BLaER1 treated with 17β-estradiol and CSF1 and Interleukin-3, amounts not matched to agents 10 nM and 100 nM (cell line): ENCODE results near the gene FAM163B.

Experiments
- H3K27ac ChIP-seq, 11 experiments: shearing (Covaris generic); formaldehyde crosslinking; 2 replicates each; pipeline ENCODE4 v1.8.1; 2022
- H3K27me3 ChIP-seq, 11 experiments: shearing (Covaris generic); formaldehyde crosslinking; 2 replicates each; pipeline ENCODE4 v1.8.1; 2022
- H3K36me3 ChIP-seq, 11 experiments: shearing (Covaris generic); formaldehyde crosslinking; 2 replicates each; pipeline ENCODE4 v1.8.1; 2022
- H3K4me1 ChIP-seq, 10 experiments: shearing (Covaris generic); formaldehyde crosslinking; 2 replicates each; pipeline ENCODE4 v1.8.1; 2022
- H3K4me2 ChIP-seq, 11 experiments: shearing (Covaris generic); formaldehyde crosslinking; 2 replicates each; pipeline ENCODE4 v1.8.1; 2022
- H3K4me3 ChIP-seq, 10 experiments: shearing (Covaris generic); formaldehyde crosslinking; 2 replicates each; pipeline ENCODE4 v1.8.1; 2022
- H3K9ac ChIP-seq, 11 experiments: shearing (Covaris generic); formaldehyde crosslinking; 2 replicates each; pipeline ENCODE4 v1.8.1; 2022
- H3K9me3 ChIP-seq, 11 experiments: shearing (Covaris generic); formaldehyde crosslinking; replicated peaks in 1 of 11; 2 replicates each; pipeline ENCODE4 v1.8.1; 2022
- H4K20me1 ChIP-seq, 11 experiments: shearing (Covaris generic); formaldehyde crosslinking; 2 replicates each; pipeline ENCODE4 v1.8.1; 2022
- Cebpa-rat ChIP-seq, 11 experiments: shearing (Covaris generic); IDR thresholded peaks; 2 replicates each; pipeline ENCODE4 v1.8.1; 2022

The FAM163B gene

GRCh38 chr9:133533857-133534256 lies 75.3 kb downstream of the FAM163B start:
- peaks cover 0 to 47% (median 0%) of the 10 kb centered on the region in 11 experiments; a peak in 9 of 22 replicates for H4K20me1 ChIP-seq
- TF ChIP-seq Cebpa-rat (IDR thresholded peaks at IDR 0.05), result no peak
- peak overlapping the region in 6 of 11 experiments; percentile 23 to 78 (median 64); a peak in 9 of 22 replicates for H3K27ac ChIP-seq
- H3K4me2 ChIP-seq, result peak overlapping the region; percentile 69 to 99 (median 89)
- H3K9ac ChIP-seq, result peak overlapping the region in 8 of 11 experiments; percentile 37 to 77 (median 58); a peak in 13 of 22 replicates
- H3K9me3 ChIP-seq, result no peaks in the 10 kb centered on the region
- no peaks in the 10 kb centered on the region for H3K36me3 ChIP-seq
- H3K4me3 ChIP-seq, result peak overlapping the region in 5 of 10 experiments; percentile 22 to 46 (median 35); a peak in 7 of 20 replicates
- peaks cover 6 to 70% (median 11%) of the 10 kb centered on the region in 11 experiments; a peak in 21 of 22 replicates for H3K27me3 ChIP-seq
- peaks cover 34 to 78% (median 74%) of the 10 kb centered on the region in 10 experiments for H3K4me1 ChIP-seq

- Histone ChIP-seq H4K20me1 (peaks cover 0 to 55% (median 0%) of the 10 kb centered on the region in 11 experiments; a peak in 9 of 22 replicates), H3K4me2 (peak overlapping the region; percentile 69 to 99 (median 89)), H3K27ac (peak overlapping the region in 2 of 11 experiments; percentile 65 to 78; a peak in 2 of 22 replicates), H3K9me3 (no peaks in the 10 kb centered on the region), H3K36me3 (no peaks in the 10 kb centered on the region), H3K9ac (peak overlapping the region in 4 of 11 experiments; percentile 10 to 77 (median 67); a peak in 6 of 22 replicates), H3K27me3 (peaks cover 0 to 69% (median 3%) of the 10 kb centered on the region in 11 experiments; a peak in 14 of 22 replicates), H3K4me1 (peaks cover 32 to 81% (median 78%) of the 10 kb centered on the region in 10 experiments), H3K4me3 (no peak overlapping the region)
- TF ChIP-seq Cebpa-rat (IDR thresholded peaks at IDR 0.05), result no peak
Observed at GRCh38 chr9:133532937-133533668, 76.1 kb downstream of the FAM163B start.

- Histone ChIP-seq H3K4me2 (peak overlapping the region; percentile 31 to 99 (median 79); a peak in 20 of 22 replicates), H3K4me1 (peaks cover 40 to 98% (median 96%) of the 10 kb centered on the region in 10 experiments), H3K27ac (peak overlapping the region in 2 of 11 experiments; percentile 18 to 45; a peak in 1 of 22 replicates), H3K4me3 (no peak overlapping the region), H4K20me1 (peaks cover 0 to 68% (median 0%) of the 10 kb centered on the region in 11 experiments; a peak in 9 of 22 replicates), H3K27me3 (peaks cover 0 to 60% (median 0%) of the 10 kb centered on the region in 11 experiments; a peak in 10 of 22 replicates), H3K36me3 (no peaks in the 10 kb centered on the region), H3K9ac (peak overlapping the region in 5 of 11 experiments; percentile 24 to 44 (median 34); a peak in 8 of 22 replicates), H3K9me3 (no peaks in the 10 kb centered on the region)
- TF ChIP-seq Cebpa-rat (IDR thresholded peaks at IDR 0.05), result no peak
Observed at GRCh38 chr9:133531293-133531692, 77.9 kb downstream of the FAM163B start.

DNA sequence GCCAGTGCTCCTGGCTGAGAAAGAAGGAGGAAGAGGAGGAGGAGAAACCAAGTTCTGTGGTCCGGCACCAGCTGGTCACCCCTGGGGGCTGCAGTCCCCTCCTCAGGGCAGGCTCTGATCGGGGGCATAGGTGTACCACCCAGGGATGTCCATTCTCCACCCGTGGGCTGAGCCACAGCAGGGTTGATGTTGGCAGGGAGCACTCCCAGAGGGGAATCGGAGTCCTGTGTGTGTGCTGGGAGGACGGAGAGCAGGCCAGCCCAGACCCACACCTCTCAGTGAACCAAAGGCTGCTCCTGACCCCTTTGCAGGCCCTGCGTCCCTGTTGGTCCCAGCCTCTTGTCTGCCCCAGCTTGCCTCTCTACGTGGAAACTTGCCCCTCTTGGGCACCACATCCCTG lies 79.3 kb downstream of the FAM163B start:
- Histone ChIP-seq H3K27ac (no peak overlapping the region), H3K4me1 (peaks cover 38 to 90% (median 87%) of the 10 kb centered on the region in 10 experiments), H3K4me2 (peak overlapping the region in 9 of 11 experiments; percentile 26 to 99 (median 86); a peak in 17 of 22 replicates), H3K4me3 (no peak overlapping the region), H4K20me1 (peaks cover 0 to 69% (median 0%) of the 10 kb centered on the region in 11 experiments; a peak in 9 of 22 replicates), H3K9me3 (no peaks in the 10 kb centered on the region), H3K9ac (peak overlapping the region in 4 of 11 experiments; percentile 7 to 30 (median 20); a peak in 3 of 22 replicates), H3K36me3 (no peaks in the 10 kb centered on the region), H3K27me3 (peaks cover 0 to 46% (median 0%) of the 10 kb centered on the region in 11 experiments; a peak in 10 of 22 replicates)
- TF ChIP-seq Cebpa-rat (IDR thresholded peaks at IDR 0.05), result no peak

- Histone ChIP-seq H3K27me3 (peaks cover 0 to 42% (median 0%) of the 10 kb centered on the region in 11 experiments; a peak in 10 of 22 replicates), H3K36me3 (no peaks in the 10 kb centered on the region), H3K4me3 (no peak overlapping the region), H3K9ac (peak overlapping the region in 4 of 11 experiments; percentile 7 to 30 (median 20); a peak in 3 of 22 replicates), H4K20me1 (peaks cover 0 to 69% (median 0%) of the 10 kb centered on the region in 11 experiments; a peak in 9 of 22 replicates), H3K9me3 (no peaks in the 10 kb centered on the region), H3K4me1 (peaks cover 34 to 85% (median 83%) of the 10 kb centered on the region in 10 experiments), H3K4me2 (peak overlapping the region in 9 of 11 experiments; percentile 26 to 99 (median 86); a peak in 17 of 22 replicates), H3K27ac (no peak overlapping the region)
- no peak for TF ChIP-seq Cebpa-rat (IDR thresholded peaks at IDR 0.05)
Observed at GRCh38 chr9:133529457-133529856, 79.7 kb downstream of the FAM163B start.

GRCh38 chr9:133528876-133529241 lies 80.3 kb downstream of the FAM163B start:
- H3K9me3 ChIP-seq, result no peaks in the 10 kb centered on the region
- H3K36me3 ChIP-seq, result no peaks in the 10 kb centered on the region
- H3K4me1 ChIP-seq, result peaks cover 28 to 84% (median 77%) of the 10 kb centered on the region in 10 experiments
- no peak overlapping the region for H3K4me3 ChIP-seq
- H3K9ac ChIP-seq, result 0 out of 22 replicates have a peak overlapping the region, but pooled peaks of 1 of the 11 experiments have one; percentile 30
- TF ChIP-seq Cebpa-rat (IDR thresholded peaks at IDR 0.05), result no peak
- peak overlapping the region in 9 of 11 experiments; percentile 26 to 99 (median 86); a peak in 16 of 22 replicates for H3K4me2 ChIP-seq
- H3K27ac ChIP-seq, result no peak overlapping the region
- peaks cover 0 to 63% (median 0%) of the 10 kb centered on the region in 11 experiments; a peak in 9 of 22 replicates for H4K20me1 ChIP-seq
- peaks cover 0 to 36% (median 0%) of the 10 kb centered on the region in 11 experiments; a peak in 9 of 22 replicates for H3K27me3 ChIP-seq

DNA sequence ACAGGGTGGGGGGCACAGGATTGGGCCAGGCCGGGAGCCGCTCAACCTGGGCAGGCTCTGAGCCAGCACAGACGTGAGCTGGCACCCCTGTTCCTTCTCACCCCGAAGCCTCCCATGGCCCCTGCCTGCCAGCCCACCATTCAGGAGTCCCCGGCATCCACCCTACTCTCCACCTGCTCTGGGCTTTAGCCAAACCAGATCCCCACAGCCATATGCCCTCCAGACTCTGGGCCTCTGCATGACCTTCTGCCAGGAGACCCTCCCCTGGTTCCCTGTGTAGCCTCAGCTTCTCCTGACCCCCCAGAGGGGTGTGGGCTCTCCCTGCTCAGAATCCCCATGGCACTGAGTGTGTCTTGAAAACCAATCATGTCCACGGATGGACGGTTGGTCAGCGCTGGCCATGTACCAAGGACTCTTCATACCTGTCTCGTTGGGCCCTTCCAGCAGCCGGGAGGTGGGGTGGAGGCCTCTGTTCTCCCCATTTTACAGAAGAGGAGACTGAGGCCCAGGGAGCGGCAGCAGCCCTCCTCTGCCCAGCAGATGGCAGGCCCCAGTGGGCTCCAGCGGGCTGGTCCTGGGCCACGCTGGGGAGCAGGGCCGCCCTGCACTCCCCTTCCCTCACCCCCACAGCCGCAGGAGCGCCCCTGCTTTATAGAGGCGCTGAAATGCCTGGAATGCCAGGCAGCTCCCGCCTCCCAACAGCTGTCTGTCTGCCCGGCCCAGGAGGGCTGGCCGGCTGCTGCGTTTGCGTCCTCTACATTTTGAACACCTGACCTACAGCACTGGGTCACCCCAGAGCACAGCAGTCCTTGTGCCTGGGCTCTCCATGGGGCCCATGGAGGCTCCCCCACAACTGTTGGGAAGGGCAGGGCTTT lies 81.0 kb downstream of the FAM163B start:
- no peak overlapping the region for H3K27ac ChIP-seq
- no peaks in the 10 kb centered on the region for H3K9me3 ChIP-seq
- H3K4me2 ChIP-seq, result peak overlapping the region in 8 of 11 experiments; percentile 69 to 99 (median 88); a peak in 13 of 22 replicates
- H4K20me1 ChIP-seq, result peaks cover 0 to 57% (median 0%) of the 10 kb centered on the region in 11 experiments; a peak in 9 of 22 replicates
- no peak overlapping the region for H3K9ac ChIP-seq
- peaks cover 22 to 80% (median 71%) of the 10 kb centered on the region in 10 experiments for H3K4me1 ChIP-seq
- no peak overlapping the region for H3K4me3 ChIP-seq
- no peaks in the 10 kb centered on the region for H3K36me3 ChIP-seq
- no peak for TF ChIP-seq Cebpa-rat (IDR thresholded peaks at IDR 0.05)
- H3K27me3 ChIP-seq, result peaks cover 0 to 30% (median 0%) of the 10 kb centered on the region in 11 experiments; a peak in 5 of 22 replicates

- Histone ChIP-seq H3K9me3 (no peaks in the 10 kb centered on the region), H3K27me3 (peaks cover 0 to 29% (median 0%) of the 10 kb centered on the region in 11 experiments; a peak in 3 of 22 replicates), H3K27ac (no peak overlapping the region)
Observed at GRCh38 chr9:133527444-133527920, 81.7 kb downstream of the FAM163B start.

More at GRCh38 chr9:133527444-133527920, 81.7 kb downstream of the FAM163B start:
- peaks cover 0 to 53% (median 0%) of the 10 kb centered on the region in 11 experiments; a peak in 10 of 22 replicates for H4K20me1 ChIP-seq
- H3K36me3 ChIP-seq, result no peaks in the 10 kb centered on the region
- peaks cover 19 to 80% (median 71%) of the 10 kb centered on the region in 10 experiments for H3K4me1 ChIP-seq
- 0 out of 22 replicates have a peak overlapping the region, but pooled peaks of 1 of the 11 experiments have one; percentile 29 for H3K9ac ChIP-seq
- H3K4me3 ChIP-seq, result no peak overlapping the region
- no peak for TF ChIP-seq Cebpa-rat (IDR thresholded peaks at IDR 0.05)
- peak overlapping the region in 10 of 11 experiments; percentile 58 to 99 (median 79); a peak in 16 of 22 replicates for H3K4me2 ChIP-seq
